Retinal pigment epithelial cell (primary cell): ENCODE data around the gene ACSM5.

Experiments
- DNase-seq: peaks from one replicate; pipeline ENCODE4 v3.0.0-alpha.2; 2010; ENCODE audit warnings: low read depth
- H3K4me3 ChIP-seq: 2 replicates; pipeline ENCODE4 v1.5.1; 2011; ENCODE audit warnings: mild to moderate bottlenecking, low read length, control low read depth, moderate library complexity
- TF ChIP-seq, protein P1 (sequence below): conservative IDR thresholded peaks from 2 replicates; pipeline ENCODE4 v1.5.1; 2011; ENCODE audit warnings: low read depth, low read length, control low read depth, inconsistent platforms

ACSM5 gene

GRCh38 chr16:20380782-20381181 lies 28.6 kb upstream of the ACSM5 start:
- TF ChIP-seq, protein P1, sequence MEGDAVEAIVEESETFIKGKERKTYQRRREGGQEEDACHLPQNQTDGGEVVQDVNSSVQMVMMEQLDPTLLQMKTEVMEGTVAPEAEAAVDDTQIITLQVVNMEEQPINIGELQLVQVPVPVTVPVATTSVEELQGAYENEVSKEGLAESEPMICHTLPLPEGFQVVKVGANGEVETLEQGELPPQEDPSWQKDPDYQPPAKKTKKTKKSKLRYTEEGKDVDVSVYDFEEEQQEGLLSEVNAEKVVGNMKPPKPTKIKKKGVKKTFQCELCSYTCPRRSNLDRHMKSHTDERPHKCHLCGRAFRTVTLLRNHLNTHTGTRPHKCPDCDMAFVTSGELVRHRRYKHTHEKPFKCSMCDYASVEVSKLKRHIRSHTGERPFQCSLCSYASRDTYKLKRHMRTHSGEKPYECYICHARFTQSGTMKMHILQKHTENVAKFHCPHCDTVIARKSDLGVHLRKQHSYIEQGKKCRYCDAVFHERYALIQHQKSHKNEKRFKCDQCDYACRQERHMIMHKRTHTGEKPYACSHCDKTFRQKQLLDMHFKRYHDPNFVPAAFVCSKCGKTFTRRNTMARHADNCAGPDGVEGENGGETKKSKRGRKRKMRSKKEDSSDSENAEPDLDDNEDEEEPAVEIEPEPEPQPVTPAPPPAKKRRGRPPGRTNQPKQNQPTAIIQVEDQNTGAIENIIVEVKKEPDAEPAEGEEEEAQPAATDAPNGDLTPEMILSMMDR = no peak
- DNase-seq = no peak
- no peak overlapping the region for H3K4me3 ChIP-seq

DNA sequence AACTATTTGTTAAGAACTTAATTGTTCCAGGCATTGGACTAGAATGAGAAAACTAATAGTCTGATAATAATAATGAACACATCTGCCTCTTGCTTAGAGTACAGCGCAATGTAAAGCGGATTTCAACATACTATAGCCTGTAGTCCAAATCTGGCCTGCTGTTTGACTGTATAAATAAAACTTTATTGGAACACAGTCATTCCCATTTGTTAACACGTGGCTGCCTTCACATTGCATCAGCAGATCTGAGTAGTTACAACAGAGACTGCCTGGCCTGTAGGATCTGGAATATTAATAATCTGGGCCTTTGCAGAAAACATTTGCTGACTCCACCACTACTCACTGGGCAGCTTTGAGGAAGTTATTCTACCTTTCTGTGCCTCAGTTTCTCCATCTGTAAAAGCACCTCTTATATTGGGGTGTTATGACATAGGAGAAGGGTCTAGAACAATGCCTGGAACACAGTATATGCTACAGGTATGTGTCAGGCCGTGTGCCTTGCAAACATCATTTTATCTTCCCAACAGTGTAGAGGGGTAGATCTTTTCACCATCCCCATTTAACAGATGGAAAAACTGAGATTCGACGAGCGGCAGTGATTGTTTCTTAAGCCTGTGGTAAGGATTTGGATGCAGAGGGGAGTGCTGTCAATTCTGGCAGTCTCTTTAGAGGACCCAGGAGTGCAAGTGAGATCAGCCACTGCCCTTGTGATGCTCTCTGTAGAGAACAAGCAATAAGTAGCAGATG lies 27.0 kb upstream of the ACSM5 start:
- DNase-seq = no peak
- H3K4me3 ChIP-seq = no peak overlapping the region
- TF ChIP-seq, protein P1 = no peak

DNA sequence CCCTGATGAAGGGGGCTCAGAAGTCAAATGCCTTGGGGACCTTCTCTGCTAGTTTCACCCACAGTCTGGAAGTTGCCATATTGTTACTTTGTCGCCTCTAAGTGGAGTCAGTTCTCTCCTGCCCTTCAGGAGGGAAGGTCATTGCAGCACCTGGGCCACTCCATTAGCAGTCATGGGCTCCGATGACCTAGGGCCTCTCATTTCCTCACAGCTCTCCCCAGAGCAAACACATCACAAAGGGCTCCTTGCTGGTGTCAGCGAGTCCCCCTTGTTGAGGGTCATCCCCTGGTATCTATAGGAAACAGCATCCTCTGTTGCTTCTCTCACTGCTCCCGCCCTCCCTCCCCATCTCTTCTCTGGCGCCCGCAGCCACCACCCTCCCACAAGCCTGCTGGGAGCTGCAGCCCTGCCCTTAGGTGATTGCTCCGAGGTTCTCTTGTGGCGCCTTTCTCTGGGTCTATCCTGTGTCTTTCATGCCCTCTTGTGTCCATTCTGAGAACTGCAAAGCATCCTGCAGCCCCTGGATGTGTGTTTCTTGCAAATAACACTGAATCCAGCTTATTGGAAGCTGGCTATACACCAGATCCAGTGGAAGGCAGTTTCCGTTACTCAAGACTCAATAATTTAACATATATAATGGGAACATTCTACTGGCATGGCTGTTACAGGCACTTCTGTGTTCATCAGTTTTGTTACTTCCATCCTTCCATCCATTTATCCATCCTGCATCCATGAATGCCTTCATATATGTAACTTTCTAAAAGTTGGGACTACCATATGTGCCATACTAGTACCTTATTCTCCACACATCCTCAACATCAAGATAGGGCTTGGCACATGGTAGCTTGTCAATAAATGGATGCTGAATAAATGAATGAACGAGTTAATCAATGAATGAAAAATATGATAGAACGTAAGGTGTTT lies 26.0 kb upstream of the ACSM5 start:
- TF ChIP-seq, protein P1 = peak; percentile 87
- no peak overlapping the region for H3K4me3 ChIP-seq
- DNase-seq = peak; percentile 12

DNA sequence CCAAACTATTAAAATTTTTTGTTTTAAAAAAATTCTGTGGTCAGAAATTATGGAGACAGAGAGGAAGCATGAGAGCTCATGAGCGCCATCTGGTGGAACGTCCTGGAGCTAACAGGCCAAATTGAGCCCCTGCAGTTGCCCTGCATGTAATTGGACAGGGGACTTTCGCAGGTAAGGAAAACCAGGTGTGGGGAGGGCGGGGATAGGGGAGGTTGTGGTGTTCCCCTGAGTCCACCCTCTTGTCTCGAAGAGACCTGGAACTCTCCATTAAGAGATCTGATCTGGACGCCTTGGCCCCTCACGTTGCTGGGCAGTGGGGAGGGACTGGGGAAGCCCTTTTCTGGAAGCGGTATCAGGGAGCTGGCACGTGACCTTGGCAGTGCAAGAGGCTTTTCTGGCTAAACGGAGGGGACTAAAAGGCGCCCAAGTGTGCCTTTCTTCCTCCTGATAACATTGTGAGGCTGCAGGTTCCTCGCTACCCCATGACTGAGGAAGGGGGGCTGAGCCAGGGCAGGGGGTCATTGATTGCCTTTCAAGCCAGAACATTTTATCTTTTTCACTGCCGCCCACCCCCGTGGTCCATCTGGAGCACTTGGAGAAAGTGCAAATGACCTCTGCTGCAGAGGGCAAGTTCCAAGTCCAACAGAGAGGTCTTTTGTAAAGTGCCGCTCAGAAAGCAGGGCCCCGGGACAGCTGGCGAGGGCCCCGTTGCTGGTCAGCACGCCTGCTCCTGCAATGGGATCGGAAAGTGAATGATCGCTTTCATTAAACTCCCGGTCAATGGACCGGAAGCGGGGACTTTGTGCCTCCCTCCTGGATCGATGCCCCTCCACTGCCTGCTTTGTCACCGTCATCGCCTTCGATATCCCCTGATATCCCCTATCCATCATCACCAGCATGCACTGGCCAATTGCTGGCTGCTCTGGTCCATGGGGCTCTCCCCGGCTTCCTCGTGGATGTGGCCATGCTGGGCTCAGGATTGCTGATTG lies 23.2 kb upstream of the ACSM5 start:
- no peak overlapping the region for H3K4me3 ChIP-seq
- TF ChIP-seq, protein P1 = peak; percentile 89
- DNase-seq = no peak

DNA sequence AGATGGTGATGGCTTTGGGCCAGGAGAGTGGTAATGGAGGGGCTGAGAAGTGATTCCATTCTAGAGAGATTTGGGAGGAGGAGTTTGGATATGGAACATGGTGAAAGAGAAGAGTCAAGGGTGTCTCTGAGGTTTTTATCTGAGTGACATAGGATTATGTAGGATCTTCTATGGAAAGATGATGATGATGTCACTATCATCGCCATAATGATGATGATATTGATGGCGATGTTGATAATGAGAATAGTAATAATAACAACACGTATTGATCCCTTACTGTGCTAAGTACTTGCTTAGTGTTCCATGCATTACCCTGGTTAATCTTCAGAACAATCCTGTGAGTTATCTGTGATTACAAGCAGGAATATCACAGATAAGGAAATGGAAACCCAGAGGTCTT lies 21.4 kb upstream of the ACSM5 start:
- DNase-seq = no peak
- H3K4me3 ChIP-seq = no peak overlapping the region
- TF ChIP-seq, protein P1 = no peak

DNA sequence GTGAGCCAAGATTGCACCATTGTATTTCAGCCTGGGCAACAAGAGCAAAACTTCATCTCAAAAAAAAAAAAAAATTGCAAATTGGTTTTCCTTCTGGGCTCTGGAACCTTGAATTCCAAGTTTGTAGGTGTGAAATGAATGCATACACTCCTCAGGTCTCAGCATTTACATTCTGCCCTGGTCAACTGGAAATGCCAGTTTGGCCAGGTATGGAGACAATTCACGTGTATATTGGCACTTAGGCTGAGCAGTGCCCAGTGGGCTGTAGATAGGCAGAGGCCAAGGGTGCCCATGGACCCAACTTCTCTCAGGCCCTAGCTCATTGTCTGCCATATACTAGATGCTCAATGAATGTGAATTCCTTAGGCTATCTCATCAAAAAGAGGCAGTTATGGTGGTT lies 20.5 kb upstream of the ACSM5 start:
- TF ChIP-seq, protein P1 = no peak
- no peak overlapping the region for H3K4me3 ChIP-seq
- no peak for DNase-seq
